HL-60/S4 treated with phorbol 12-myristate 13-acetate at 8.2 ng/mL for 4 days and 3 days (cell line): ENCODE data around the gene OPN1LW.
"Not testable (repeated sequence)": the region's sequence is repeated elsewhere in the genome, so short reads cannot be mapped to it uniquely, and the experiment has no call there.

ENCODE experiments used
- in situ Hi-C: fragments of 300-500 bp; cut with MboI; formaldehyde crosslinking; loops from 2 replicates; pipeline ENCODE4 v1.15.0; 2022; ENCODE audit warnings: low sequenced_read_pairs

OPN1LW gene

GRCh38 chrX:154132366-154132765, 11.7 kb upstream of the OPN1LW start:
- in situ Hi-C loops: no loop called here

- in situ Hi-C loops: no loop called here
Measured at GRCh38 chrX:154135458-154136229, 8.4 kb upstream of the OPN1LW start.

- in situ Hi-C loops: no loop called here
Measured at GRCh38 chrX:154136627-154137161, 7.3 kb upstream of the OPN1LW start.

- in situ Hi-C loops: no loop called here
Measured at GRCh38 chrX:154138857-154139256, 5.2 kb upstream of the OPN1LW start.

- in situ Hi-C loops: no loop called here
Measured at GRCh38 chrX:154140206-154140605, 3.8 kb upstream of the OPN1LW start.

GRCh38 chrX:154140742-154141141, 3.3 kb upstream of the OPN1LW start:
- in situ Hi-C loops: no loop called here

- in situ Hi-C loops: no loop called here
Measured at GRCh38 chrX:154142386-154142785, 1.7 kb upstream of the OPN1LW start.

GRCh38 chrX:154142950-154143745, 895 bp upstream of the OPN1LW start:
- in situ Hi-C loops: no loop called here

- in situ Hi-C loops: not testable (repeated sequence)
Measured at GRCh38 chrX:154151030-154151429, 7.0 kb downstream of the OPN1LW start.

- in situ Hi-C loops: not testable (repeated sequence)
Measured at GRCh38 chrX:154156221-154156620, 12.2 kb downstream of the OPN1LW start.

- in situ Hi-C loops: not testable (repeated sequence)
Measured at GRCh38 chrX:154157207-154157606, 13.2 kb downstream of the OPN1LW start.

- in situ Hi-C loops: not testable (repeated sequence)
Measured at GRCh38 chrX:154159345-154159744, 15.3 kb downstream of the OPN1LW start.

- in situ Hi-C loops: not testable (repeated sequence)
Measured at GRCh38 chrX:154164902-154165301, 20.9 kb downstream of the OPN1LW start.

GRCh38 chrX:154168384-154168783, 24.3 kb downstream of the OPN1LW start:
- in situ Hi-C loops: not testable (repeated sequence)

GRCh38 chrX:154172535-154172943, 28.5 kb downstream of the OPN1LW start:
- in situ Hi-C loops: not testable (repeated sequence)

GRCh38 chrX:154174356-154174755, 30.3 kb downstream of the OPN1LW start:
- in situ Hi-C loops: not testable (repeated sequence)

GRCh38 chrX:154182296-154182695, 38.3 kb downstream of the OPN1LW start, which contains the start of gene OPN1MW:
OPN1MW (plus strand) TSS chrX:154182596; CDS start chrX:154182678, 82 bp downstream.
- in situ Hi-C loops: not testable (repeated sequence)

- in situ Hi-C loops: not testable (repeated sequence)
Measured at GRCh38 chrX:154183794-154184193, 39.8 kb downstream of the OPN1LW start.

- in situ Hi-C loops: not testable (repeated sequence)
Measured at GRCh38 chrX:154192846-154193245, 48.8 kb downstream of the OPN1LW start.

- in situ Hi-C loops: not testable (repeated sequence)
Measured at GRCh38 chrX:154194316-154194715, 50.3 kb downstream of the OPN1LW start.

- in situ Hi-C loops: not testable (repeated sequence)
Measured at GRCh38 chrX:154196466-154196865, 52.4 kb downstream of the OPN1LW start.
